Panc1 (cell line): ENCODE data around the gene LGALSL.

Source experiments
- POLR2AphosphoS5 ChIP-seq: IDR thresholded peaks from 2 replicates; pipeline ENCODE4 v1.6.1; 2012; ENCODE audit warnings: mild to moderate bottlenecking, low read depth, low read length, moderate library complexity
- SIN3A ChIP-seq: IDR thresholded peaks from 2 replicates; pipeline ENCODE4 v1.6.1; 2012; ENCODE audit warnings: low read depth, mild to moderate bottlenecking, low read length, moderate library complexity, borderline replicate concordance; ENCODE audit not compliant: insufficient read depth
- TF ChIP-seq, protein P1 (sequence below): fragments of 450-650 bp; IDR thresholded peaks from 2 replicates; pipeline ENCODE4 v1.5.1; 2017; ENCODE audit warnings: mild to moderate bottlenecking

DNA sequence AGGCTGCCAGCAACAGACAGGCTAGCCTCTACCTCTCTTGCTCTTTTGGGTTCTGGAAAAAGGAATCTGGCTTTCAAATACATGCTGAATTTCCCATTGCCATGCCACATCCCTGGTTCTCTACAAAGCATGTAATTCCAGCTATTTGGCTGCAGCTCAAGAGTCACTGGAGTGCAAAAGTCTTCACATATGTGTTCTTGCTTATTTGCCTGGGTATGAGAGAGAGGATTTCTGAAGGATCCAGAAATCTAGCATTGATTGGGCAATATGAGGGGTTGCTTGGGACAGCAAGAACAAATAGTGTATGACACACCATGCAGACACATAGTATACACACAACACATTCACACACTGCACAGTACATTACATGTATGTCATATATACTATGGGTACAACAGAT is 30.7 kb upstream of the LGALSL start:
- TF ChIP-seq POLR2AphosphoS5 (no peak), SIN3A (no peak)
- TF ChIP-seq, protein P1, sequence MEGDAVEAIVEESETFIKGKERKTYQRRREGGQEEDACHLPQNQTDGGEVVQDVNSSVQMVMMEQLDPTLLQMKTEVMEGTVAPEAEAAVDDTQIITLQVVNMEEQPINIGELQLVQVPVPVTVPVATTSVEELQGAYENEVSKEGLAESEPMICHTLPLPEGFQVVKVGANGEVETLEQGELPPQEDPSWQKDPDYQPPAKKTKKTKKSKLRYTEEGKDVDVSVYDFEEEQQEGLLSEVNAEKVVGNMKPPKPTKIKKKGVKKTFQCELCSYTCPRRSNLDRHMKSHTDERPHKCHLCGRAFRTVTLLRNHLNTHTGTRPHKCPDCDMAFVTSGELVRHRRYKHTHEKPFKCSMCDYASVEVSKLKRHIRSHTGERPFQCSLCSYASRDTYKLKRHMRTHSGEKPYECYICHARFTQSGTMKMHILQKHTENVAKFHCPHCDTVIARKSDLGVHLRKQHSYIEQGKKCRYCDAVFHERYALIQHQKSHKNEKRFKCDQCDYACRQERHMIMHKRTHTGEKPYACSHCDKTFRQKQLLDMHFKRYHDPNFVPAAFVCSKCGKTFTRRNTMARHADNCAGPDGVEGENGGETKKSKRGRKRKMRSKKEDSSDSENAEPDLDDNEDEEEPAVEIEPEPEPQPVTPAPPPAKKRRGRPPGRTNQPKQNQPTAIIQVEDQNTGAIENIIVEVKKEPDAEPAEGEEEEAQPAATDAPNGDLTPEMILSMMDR, result no peak
